ENCODE measurements around the gene FGF3.

GRCh38 chr11:69825037-69825834 lies 6.0 kb upstream of the FGF3 start:
- no peak for TF ChIP-seq CTCF (conservative IDR thresholded peaks at IDR 0.05 in 1 of 2, IDR thresholded peaks at IDR 0.05 in 1 of 2; ENCODE audit: extremely low read depth in 1 of 2, insufficient read depth in 1 of 2, low read depth in 1 of 2, low read length in 2 of 2)
- no peak for TF ChIP-seq EZH2 (IDR thresholded peaks at IDR 0.05; ENCODE audit: borderline replicate concordance, low read length)
